PFSK-1 (cell line): ENCODE measurements around the gene DAPK1.

Source experiments
- FOXP2 ChIP-seq: optimal IDR thresholded peaks from 2 replicates; pipeline ENCODE3; 2011; ENCODE audit warnings: borderline replicate concordance, control low read depth, inconsistent platforms; ENCODE audit not compliant: insufficient read depth; ENCODE audit errors: extremely low read length, extremely low read depth
- POLR2AphosphoS5 ChIP-seq: IDR thresholded peaks from 2 replicates; pipeline ENCODE4 v1.6.1; 2012; ENCODE audit warnings: low read depth, mild to moderate bottlenecking, control low read depth, low read length, moderate library complexity
- TAF1 ChIP-seq: IDR thresholded peaks from 2 replicates; pipeline ENCODE4 v1.6.1; 2012; ENCODE audit warnings: low read length, control low read depth, borderline replicate concordance; ENCODE audit not compliant: insufficient read depth

DNA sequence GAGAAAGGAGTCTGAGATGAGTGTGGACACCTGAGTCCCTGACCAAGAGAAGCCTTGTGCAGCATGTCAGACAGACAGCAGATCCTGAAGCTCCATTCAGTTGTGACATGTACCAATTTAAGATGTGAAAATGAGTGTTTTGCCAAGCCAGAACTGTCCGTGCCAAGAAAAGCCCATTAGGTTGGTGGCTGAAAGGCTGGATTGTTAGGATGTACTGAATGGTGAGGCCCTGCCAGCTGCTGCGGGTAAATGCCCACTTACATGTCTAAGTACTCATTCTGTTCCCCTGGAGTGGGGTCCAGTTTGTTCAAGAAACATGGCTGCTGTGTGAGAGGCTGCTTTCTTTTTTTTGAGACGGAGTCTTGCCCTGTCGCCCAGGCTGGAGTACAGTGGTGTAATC lies 14.6 kb downstream of the DAPK1 start:
- no peak for TF ChIP-seq POLR2AphosphoS5
- TF ChIP-seq TAF1: no peak
- no peak for TF ChIP-seq FOXP2
